ELR (cell line): ENCODE data around the gene TRMT44.
"Not testable (repeated sequence)": the region's sequence is repeated elsewhere in the genome, so short reads cannot be mapped to it uniquely, and the experiment has no call there.

Experiments used
- DNase-seq: peaks from one replicate; pipeline ENCODE4 v3.0.0-alpha.2; 2015; ENCODE audit warnings: low read depth

TRMT44 gene

GRCh38 chr4:8494983-8495548, 54.5 kb downstream of the TRMT44 start:
- DNase-seq: no peak

GRCh38 chr4:8495803-8496202, 55.2 kb downstream of the TRMT44 start:
- DNase-seq: no peak

DNA sequence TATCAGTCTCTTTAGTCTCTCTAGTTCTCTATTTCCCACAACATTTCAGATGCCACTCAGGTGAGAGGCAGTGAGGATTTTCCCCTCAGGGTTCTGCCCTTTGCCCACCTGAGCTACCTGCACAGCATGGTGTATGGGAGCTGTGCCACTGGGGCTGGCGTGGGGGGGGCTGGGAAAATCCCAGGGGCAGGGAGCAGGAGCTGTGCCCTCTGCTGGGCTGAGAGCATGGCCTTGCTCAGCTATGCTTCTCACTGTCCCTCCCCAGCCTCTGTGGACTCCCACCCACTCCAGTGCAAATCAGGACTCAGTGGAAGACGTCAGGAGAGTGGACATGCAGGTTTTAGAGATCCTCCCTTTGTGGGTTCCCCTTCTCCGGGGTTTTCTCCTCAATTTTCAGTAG, 57.2 kb downstream of the TRMT44 start:
- DNase-seq: no peak

- no peak for DNase-seq
Measured at GRCh38 chr4:8500966-8501365, 60.4 kb downstream of the TRMT44 start.

GRCh38 chr4:8501781-8502180, 61.2 kb downstream of the TRMT44 start:
- DNase-seq: no peak

DNA sequence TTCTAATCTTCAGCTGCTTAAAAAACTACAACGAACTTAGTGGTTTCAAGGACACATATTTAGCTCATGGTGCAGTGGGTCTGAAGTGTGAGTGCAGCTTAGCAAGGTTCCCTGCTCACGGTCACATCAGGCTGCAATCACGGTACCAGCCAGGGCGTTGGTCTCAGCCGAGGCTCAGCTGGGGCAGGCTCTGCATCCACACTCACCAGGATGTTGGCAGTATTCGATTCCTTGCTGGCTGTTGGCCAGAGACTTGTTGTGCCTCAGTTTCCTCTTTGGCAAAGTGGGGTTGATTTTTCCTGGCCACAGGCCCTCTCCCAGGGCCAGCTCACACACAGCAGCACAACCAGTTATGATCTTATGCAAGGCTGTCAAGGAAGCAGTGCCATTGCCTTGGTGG, 61.8 kb downstream of the TRMT44 start:
- DNase-seq: no peak

GRCh38 chr4:8502836-8503585, 62.4 kb downstream of the TRMT44 start:
- no peak for DNase-seq

GRCh38 chr4:8503801-8504200, 63.2 kb downstream of the TRMT44 start:
- no peak for DNase-seq

DNA sequence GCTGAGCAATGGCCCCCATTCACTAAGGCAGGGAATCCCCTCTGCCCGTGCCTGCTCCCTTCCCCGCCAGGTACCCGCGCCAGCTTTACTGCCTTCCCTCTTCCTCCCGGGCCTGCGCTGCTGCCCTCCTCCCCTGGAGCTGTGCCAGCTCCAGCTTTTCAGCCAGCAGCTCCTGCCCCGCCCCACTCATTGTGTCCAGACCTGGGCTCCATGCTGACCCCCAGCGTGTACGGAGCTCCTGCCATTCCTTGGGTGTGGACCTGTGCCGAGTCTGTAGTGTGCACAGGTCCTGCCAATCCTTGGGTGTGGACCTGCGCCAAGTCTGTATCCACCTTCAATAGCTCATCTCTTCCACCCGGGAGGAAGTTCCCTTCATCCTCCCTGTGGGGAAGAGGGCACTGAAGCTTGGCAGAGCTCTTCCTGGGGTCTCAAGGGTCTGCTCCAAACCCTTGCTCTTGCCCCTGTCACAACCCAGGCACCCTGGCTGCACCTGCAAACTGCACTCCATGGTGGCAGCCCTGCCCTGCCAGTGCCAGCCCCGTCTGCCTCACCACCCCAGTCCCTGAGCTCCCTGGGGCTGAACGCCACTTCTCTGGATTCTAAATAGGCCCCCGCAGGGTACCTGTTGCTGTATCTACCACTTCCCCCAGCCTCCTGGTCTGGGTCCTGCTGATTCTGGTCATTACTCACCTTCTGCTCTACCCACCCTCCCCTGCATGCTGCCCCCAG, 63.9 kb downstream of the TRMT44 start:
- DNase-seq: no peak

DNA sequence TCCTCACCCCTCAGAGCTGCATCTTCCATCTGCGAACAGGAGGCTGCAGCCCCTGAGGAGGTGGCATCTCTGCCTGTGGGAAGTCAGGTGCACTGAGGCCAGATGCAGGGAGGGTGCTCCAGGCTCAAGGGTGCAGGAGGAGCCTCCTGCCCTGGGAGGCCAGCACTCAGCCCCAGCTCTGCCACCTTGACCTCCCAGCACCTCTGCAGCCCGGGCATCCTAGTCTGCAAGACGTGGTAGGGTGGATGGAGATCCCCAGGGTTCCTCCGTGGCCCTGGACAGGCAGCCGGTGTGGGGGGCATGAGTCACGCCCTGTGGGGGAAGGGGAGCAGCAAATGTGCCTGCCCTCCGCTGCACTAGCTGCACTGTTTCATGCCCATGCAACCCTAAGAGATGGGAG, 64.7 kb downstream of the TRMT44 start:
- DNase-seq: no peak

DNA sequence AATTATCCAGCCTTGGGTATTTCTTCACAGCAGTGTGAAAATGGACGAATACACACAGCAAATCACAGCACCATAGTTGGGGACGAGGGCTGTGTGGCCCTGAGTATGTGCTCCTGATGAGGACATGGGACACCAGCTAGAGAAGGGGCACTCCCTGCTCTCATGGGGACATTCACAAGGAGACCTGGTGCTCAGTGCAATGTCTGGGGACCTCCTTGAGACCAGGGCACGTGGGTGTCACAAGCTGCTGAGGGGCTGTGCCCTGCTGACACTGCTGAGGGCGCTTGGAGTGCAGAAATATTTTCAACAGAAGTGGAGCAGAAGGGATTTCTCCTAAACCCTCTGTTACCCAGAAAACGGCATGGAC, 65.4 kb downstream of the TRMT44 start:
- no peak for DNase-seq

DNA sequence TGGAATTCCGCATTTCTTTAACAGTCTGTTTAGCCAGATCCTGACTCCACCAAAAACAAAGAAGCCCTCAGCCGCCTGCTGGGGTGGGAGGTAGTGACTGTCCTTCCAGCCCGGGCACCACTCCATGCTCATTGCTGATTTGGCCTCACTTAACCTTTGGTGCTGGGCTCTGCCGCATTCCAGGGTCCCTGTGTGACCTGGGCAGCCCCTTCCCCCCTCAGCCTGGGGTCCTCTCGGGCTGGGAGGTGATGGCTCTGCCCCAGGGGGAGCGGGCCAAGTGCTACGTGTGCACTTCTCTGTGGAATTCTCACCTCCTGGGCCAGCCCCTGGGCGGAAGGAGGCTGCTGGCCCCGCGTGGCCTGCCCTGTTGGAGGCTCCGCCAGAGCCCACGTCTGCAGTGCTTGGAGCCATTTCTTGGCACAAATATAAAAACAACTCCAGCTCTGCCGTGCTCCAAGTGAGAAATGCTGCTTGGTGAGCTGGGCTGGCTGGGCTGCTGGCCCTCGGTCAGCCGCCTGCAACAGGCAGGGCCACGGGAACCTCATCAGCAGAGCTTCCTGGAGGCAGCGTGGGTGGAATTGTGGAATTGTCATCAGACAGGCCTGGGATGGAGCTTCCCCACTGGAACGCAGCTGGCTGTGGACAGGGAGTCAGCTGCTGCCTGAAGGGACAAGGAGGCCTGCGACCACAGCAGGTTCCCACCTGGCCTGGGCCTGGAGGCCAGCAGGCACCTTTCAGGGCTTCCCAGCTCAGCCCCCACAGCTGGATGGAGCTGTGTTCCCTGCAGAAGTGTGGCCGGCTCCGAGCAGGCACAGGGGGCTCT, 66.0 kb downstream of the TRMT44 start:
- no peak for DNase-seq

DNA sequence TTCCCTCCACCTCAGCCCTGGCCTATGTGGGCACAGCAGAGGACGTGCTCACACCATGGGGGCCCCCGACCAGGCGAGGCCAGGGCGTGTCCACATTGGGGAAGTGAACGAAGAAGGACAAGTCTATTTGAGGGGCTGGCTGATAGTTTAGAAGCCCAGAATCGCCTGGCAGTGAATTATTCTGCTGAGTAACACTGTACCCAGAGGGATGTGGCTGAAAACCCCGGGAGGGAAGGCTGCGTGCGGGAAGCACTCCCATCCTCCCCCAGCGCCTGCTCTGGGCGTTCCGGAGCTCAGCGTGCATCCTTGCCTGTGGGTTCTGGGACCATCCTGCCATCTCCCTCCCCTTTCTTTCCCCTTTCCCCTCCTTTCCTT, 66.6 kb downstream of the TRMT44 start:
- DNase-seq: no peak

DNA sequence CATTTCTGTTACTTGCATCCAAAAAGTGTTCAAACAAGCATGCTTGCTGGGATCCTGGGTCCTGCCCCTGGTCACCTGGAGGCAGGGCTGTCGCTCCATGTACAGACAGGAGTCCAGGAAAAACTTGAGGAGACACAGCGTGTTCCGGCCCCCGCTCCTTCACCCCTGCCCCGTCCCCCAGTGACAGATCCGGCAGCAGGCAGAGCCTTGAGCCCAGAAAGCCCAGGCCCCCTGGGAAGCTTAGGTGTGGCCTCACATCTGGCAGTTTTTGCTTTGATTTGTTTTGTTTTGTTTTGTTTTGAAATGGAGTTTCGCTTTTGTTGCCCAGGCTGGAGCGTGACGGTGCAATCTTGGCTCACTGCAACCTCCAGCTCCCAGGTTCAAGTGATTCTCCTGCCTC, 67.0 kb downstream of the TRMT44 start:
- no peak for DNase-seq

- DNase-seq: no peak
Measured at GRCh38 chr4:8508266-8508665, 67.7 kb downstream of the TRMT44 start.

GRCh38 chr4:8508740-8509139, 68.2 kb downstream of the TRMT44 start:
- DNase-seq: no peak

GRCh38 chr4:8509311-8509950, 68.9 kb downstream of the TRMT44 start:
- no peak for DNase-seq

DNA sequence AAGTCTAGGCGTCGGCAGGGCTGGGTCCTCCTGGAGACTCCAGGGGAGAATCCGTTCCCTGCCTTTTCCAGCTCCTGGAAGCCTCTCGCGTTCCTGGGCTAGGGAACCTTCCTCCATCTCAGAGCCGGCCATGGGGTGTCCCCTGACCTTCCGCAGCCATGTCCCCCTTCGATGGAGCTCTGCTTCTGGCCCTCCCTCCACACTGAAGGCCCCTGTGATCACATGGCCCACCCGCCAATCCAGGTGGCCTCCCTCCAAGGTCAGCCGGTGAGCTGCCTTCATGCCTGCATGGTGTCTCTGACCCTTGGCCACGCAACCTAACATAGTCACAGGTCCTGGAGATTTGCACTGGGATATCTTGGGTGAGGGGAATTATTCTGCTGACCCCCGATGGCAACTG, 69.6 kb downstream of the TRMT44 start:
- DNase-seq: no peak

DNA sequence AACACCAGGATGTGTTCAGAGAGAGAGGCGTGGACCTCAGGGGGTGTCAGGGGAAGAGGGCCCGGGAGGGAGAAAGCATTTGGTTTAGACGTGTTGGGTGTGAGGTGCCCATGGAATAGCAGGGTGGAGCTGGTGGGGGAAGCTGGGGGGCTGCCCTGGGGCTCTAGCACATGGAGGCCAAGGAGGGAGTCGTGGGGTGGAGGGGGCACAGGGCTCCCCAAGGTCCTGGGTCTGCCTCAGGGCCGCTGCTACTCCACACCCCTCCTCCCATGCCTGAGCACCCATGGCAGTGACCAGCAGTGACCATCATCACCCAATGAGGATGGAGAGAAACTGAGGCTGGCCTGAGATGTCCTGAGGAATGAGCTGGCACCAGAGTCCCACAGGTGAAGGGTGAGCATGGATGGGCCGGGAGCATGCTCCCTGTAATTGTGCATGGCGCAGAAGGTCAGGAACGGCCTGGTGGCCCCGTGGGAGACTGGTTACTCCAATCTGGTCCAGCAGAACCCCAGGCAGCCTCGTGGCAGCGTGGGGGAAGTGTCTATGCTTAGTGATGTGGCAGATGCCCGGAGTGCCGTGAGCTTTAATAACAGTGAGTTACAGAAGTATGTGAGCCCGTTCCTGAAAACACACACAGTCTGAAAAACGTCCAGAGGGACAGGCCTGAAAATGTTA, 70.2 kb downstream of the TRMT44 start:
- DNase-seq: no peak

DNA sequence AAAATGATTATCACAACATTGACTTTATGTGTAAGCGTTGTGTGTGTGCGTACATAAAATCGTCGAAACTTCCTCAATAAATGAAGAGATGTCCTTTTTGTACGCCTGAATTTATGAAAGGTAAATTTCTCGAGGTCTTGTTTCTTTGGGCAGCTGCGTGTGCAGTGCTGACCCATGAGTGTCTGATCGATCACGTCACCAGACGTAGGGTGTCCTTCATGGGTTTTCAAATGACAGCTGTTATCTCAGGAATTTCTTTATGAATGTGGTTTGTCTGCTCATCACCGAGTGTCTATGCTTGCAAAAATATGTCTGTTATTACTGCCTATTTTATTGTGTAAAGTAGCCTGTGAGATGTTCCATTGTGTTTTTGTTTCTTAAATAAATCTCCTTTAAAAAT, 71.9 kb downstream of the TRMT44 start:
- no peak for DNase-seq

DNA sequence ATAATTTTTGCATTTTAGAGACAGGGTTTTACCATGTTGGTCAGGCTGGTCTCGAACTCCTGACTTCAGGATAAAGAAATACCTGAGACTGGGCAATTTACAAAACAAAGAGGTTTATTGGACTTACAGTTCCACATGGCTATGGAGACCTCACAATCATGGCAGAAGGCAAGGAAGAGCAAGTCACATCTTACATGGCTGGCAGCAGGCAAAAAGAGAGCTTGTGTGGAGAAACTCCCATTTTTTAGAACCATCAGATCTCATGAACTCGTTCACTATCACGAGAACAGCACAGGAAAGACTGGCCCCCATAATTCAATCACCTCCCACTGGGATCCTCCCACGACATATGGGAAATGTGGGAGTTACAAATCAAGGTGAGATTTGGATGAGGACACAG, 72.5 kb downstream of the TRMT44 start:
- not testable (repeated sequence) for DNase-seq

DNA sequence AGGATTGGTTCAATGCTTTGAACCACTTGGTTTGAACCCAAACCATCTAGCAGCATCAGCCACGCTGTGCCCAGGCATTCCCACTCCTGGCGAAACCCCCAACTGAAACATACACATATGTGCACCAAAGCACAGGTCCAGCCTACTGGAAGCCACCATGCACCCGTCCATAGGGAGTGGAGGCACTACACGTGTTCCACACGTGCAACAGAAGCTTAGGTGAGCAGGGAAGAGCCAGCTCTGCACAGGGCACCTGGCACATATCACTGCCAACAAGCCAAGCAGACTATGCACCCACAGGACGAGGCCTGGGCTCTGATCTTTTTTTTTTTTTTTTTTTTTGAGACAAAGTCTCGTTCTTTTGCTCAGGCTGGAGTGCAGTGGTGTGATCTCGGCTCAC, 73.4 kb downstream of the TRMT44 start:
- no peak for DNase-seq
